MCF 10A (cell line): ENCODE results near the gene SHISA5. TPM values are rescaled to one million over a fixed set of nuclear protein-coding genes. Genes with fewer than 3 reads are reported as not detected.

Experiments used
- BruUV-seq: library from RNA; stranded (reverse); fragments of 400-500 nt; replicated peaks from 2 replicates; lab custom pipeline; 2021; lab: Mats Ljungman, UMichigan
- CTCF ChIA-PET: fragments of 300-600 bp; sonication (Branson Sonifier 250); formaldehyde crosslinking; extraction: SDS; loops from one replicate; lab custom pipeline; 2021; ENCODE audit warnings: antibody characterized with exemption, inconsistent platforms; lab: Yijun Ruan, JAX
- POLR2A ChIA-PET: fragments of 300-600, 350-650 bp; sonication (Branson Sonifier 250); formaldehyde crosslinking; extraction: SDS; loops from one replicate; lab custom pipeline; 2020; ENCODE audit warnings: antibody characterized with exemption, inconsistent platforms; lab: Yijun Ruan, JAX
- DNase-seq: peaks from one replicate; pipeline ENCODE4 v3.0.0-alpha.2; 2018; ENCODE audit not compliant: unreplicated experiment
- H3K27ac Mint-ChIP-seq: one replicate; pipeline ENCODE4 v1.8.0; 2022; ENCODE audit warnings: mild to moderate bottlenecking, low read depth, mixed read lengths; ENCODE audit not compliant: unreplicated experiment
- H3K27me3 Mint-ChIP-seq: one replicate; pipeline ENCODE4 v1.8.0; 2022; ENCODE audit warnings: mixed read lengths; ENCODE audit not compliant: insufficient read depth, unreplicated experiment
- H3K36me3 Mint-ChIP-seq: one replicate; pipeline ENCODE4 v1.8.0; 2022; ENCODE audit warnings: mild to moderate bottlenecking, moderate library complexity, mixed read lengths; ENCODE audit not compliant: insufficient read depth, unreplicated experiment
- H3K4me1 Mint-ChIP-seq: one replicate; pipeline ENCODE4 v1.8.0; 2022; ENCODE audit warnings: mixed read lengths; ENCODE audit not compliant: insufficient read depth, unreplicated experiment
- H3K4me3 Mint-ChIP-seq: one replicate; pipeline ENCODE4 v1.8.0; 2022; ENCODE audit warnings: mild to moderate bottlenecking, moderate library complexity, mixed read lengths; ENCODE audit not compliant: unreplicated experiment
- H3K9me3 Mint-ChIP-seq: one replicate; pipeline ENCODE4 v1.8.0; 2022; ENCODE audit warnings: mixed read lengths; ENCODE audit not compliant: unreplicated experiment
- intact Hi-C: fragments of 100-400 bp; cut with micrococcal nuclease; formaldehyde crosslinking; loops from 2 replicates; pipeline ENCODE4 v1.14.1; 2022
- total RNA-seq: library from RNA; stranded (reverse); gene quantifications from 2 replicates; pipeline ENCODE4 v1.2.3, GENCODE V29; 2022
- TF ChIP-seq, protein P1 (sequence below): fragments of 200-600 bp; IDR thresholded peaks from one replicate; pipeline ENCODE4 v1.8.0; 2022; ENCODE audit warnings: antibody characterized with exemption, mild to moderate bottlenecking; ENCODE audit not compliant: unreplicated experiment

SHISA5 gene
- total RNA-seq, 1 experiment from 2014 or later, result 131 TPM

DNA sequence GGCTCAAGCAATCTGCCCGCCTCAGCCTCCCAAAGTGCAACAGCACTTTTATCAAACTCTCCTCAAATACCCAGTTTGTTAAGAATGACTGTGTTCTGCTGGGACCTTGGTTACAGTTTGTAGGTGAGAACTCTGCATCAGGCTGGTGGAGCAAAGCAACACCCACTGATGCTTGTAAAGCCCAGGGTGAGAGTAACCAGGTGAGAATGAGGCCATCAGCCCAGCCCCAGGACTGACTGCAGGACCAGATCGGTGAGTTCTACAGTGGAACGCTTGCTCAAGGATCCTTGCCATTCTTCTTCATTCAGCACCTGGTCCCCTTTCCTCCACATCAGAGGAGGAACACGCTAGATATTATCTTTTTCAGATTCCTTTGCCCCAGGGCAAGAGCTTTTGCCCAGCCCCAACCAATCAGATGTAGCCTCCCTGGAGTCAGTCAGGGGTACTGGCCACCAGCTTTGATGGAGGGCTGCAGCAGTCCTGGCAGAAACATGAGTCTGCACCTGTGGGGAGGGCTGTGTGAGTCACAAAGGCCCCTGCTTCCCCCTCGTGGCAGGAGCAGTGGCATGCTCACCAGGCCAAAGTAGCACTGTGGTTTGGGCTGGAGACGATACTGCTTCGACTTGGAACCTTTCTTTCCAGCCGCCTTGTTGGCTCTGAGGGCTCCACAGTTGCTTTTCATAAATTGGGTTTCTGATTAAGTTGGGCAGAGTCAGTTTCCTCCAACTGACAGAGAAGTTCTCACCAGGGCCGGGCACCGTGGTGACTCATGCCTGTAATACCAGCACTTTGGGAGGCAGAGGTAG, 3.5 kb upstream of the SHISA5 start:
- Mint-ChIP-seq H3K36me3 (no peaks in the 10 kb centered on the region), H3K4me3 (peak overlapping the region; percentile 35), H3K27ac (peak overlapping the region; percentile 59), H3K9me3 (no peaks in the 10 kb centered on the region), H3K27me3 (no peaks in the 10 kb centered on the region), H3K4me1 (peaks cover 14% of the 10 kb centered on the region)
- BruUV-seq, result no TSS peak
- DNase-seq, result peak; percentile 84
- TF ChIP-seq, protein P1, sequence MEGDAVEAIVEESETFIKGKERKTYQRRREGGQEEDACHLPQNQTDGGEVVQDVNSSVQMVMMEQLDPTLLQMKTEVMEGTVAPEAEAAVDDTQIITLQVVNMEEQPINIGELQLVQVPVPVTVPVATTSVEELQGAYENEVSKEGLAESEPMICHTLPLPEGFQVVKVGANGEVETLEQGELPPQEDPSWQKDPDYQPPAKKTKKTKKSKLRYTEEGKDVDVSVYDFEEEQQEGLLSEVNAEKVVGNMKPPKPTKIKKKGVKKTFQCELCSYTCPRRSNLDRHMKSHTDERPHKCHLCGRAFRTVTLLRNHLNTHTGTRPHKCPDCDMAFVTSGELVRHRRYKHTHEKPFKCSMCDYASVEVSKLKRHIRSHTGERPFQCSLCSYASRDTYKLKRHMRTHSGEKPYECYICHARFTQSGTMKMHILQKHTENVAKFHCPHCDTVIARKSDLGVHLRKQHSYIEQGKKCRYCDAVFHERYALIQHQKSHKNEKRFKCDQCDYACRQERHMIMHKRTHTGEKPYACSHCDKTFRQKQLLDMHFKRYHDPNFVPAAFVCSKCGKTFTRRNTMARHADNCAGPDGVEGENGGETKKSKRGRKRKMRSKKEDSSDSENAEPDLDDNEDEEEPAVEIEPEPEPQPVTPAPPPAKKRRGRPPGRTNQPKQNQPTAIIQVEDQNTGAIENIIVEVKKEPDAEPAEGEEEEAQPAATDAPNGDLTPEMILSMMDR, result peak; percentile 36
- CTCF ChIA-PET, result interaction anchor here (0.6 to 2.5 kb wide), 11 partner anchors 11 to 1051 kb away, joined by 3 to 12 read pairs (median 3); partner anchors contain the start of genes CCDC51 and TMA7
- intact Hi-C loops, result loop anchor here (1.0 kb wide), 1 partner anchor 42 kb away; no protein-coding TSS in a partner anchor
- POLR2A ChIA-PET, result interaction anchor here (0.6 to 2.9 kb wide), 5 partner anchors 26 to 903 kb away, joined by 3 to 14 read pairs (median 4); partner anchors contain the start of genes ATRIP and CCDC51

DNA sequence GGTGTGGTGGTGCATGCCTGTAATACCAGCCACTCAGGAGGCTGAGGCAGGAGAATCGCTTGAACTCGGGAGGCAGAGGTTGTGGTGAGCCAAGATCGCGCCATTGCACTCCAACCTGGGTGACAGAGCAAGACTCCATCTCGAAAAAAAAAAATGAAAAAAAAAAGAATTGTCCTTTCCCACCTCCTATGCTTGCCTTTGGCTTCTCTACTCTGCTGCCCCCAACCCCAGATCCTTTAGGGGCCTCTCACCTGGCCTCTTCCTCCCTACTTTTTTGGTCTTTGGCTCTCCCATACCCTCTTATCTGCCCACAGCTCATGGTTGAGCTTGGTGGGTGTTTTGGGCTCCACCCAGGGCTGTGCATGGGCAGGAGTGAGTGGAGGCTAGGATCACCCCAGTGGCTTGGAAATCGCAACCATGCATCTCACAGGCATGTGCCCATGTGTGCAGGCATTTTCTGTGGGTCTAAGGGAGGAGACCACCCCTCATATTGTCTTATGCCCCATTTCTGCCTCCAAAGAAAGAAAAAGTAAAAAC, 2.1 kb upstream of the SHISA5 start:
- Mint-ChIP-seq H3K36me3 (peaks cover 2% of the 10 kb centered on the region), H3K4me3 (no peak overlapping the region), H3K4me1 (peaks cover 22% of the 10 kb centered on the region), H3K27me3 (no peaks in the 10 kb centered on the region), H3K27ac (no peak overlapping the region), H3K9me3 (no peaks in the 10 kb centered on the region)
- ChIA-PET CTCF (interaction anchor here (0.6 to 1.4 kb wide), 4 partner anchors 39 to 70 kb away, joined by 3 to 4 read pairs (median 3); partner anchors contain the start of genes CCDC51 and TMA7), POLR2A (interaction anchor here (0.6 to 2.9 kb wide), 4 partner anchors 8 to 50 kb away, joined by 3 to 14 read pairs (median 4); partner anchors contain the start of gene PFKFB4)
- TF ChIP-seq, protein P1, result no peak
- intact Hi-C loops, result no loop called here
- DNase-seq, result no peak
- no TSS peak for BruUV-seq

DNA sequence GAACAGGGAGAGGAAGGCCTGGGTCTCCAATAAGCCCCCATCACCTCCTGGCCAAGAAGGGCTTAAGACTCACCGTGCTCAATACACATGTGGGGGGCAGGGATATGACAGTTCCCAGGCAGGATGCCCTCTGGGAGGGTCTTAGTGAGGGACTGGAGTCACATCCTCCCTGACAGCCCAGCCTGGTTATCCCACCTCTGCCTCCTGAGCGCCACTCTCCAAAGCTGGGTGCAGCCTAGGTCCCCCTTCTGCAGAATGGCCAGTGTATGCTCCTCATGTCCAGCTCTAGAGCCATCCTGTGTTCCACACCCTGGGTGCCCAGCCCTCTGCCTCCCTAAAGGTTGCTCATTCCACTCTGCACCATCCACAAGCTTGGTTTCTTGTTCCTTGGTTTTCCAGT, 1.2 kb upstream of the SHISA5 start:
- Mint-ChIP-seq H3K4me1 (peaks cover 31% of the 10 kb centered on the region), H3K9me3 (no peaks in the 10 kb centered on the region), H3K27ac (no peak overlapping the region), H3K27me3 (no peaks in the 10 kb centered on the region), H3K4me3 (peak overlapping the region; percentile 70), H3K36me3 (peaks cover 5% of the 10 kb centered on the region)
- intact Hi-C loops, result no loop called here
- TF ChIP-seq, protein P1, result no peak
- CTCF ChIA-PET, result interaction anchor here (0.7 to 1.3 kb wide), 3 partner anchors 44 to 105 kb away, joined by 3 to 6 read pairs (median 3); partner anchors contain the start of genes CCDC51 and TMA7
- POLR2A ChIA-PET, result interaction anchor here (0.6 to 2.9 kb wide), 5 partner anchors 14 to 95 kb away, joined by 3 to 11 read pairs (median 4); partner anchors contain the start of genes CCDC51, PFKFB4 and TMA7
- BruUV-seq, result no TSS peak
- no peak for DNase-seq
